Brain pericyte (primary cell): Measurements from ENCODE around the gene ZNF451.
"Not testable (repeated sequence)": the region's sequence is repeated elsewhere in the genome, so short reads cannot be mapped to it uniquely, and the experiment has no call there.

ENCODE experiments used
- DNase-seq: peaks from one replicate; pipeline ENCODE4 v3.0.0-alpha.2; 2012; ENCODE audit warnings: low read depth, low spot score

The ZNF451 gene

DNA sequence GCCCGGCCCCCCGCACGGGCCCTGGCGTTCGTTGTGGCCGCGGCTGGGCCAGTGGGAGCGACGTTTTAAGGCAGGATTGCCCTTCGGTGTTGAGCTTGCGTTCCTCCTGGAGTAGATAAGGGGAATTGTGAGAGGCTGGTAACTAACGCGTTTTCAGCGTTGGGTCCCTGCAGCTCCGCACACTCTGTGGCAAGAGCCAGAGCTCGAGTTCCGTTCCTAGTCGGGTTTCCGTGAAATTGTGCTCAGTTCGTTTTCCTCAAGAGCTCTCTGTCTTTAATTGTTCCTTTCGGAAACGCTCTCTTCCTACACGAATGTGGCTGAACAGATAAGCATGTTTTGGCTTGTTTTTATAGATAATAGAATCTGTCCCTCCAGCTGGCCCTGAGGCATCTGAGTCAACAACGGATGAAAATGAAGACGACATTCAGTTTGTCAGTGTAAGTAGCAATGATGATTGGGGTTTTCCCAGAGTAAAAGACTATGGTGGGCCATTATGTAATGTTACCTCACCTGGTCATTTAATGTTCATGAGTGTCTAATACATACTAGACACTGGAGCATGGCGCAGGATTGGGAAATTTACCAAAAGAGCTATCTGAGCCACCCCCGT lies 575 bp downstream of the ZNF451 start:
- DNase-seq = not testable (repeated sequence)

DNA sequence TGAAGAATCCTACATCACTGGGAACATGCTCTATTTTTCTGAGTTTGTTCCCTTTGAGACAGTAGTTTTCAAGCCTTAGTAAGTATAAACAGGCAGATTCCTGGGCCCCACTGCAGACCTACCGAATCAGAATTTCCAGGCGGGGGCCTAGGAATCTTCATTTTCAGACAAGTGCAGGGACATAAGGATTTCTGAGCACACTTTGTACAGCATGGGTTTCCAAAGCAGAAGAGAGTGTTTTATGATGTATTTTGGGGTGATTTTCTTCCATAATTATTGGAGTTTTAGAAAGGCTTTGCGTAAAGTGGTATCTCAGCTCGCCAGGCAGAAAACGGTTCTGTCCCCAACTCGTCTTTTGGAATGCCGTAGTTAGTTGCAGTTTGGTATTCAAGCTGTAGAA lies 1.4 kb downstream of the ZNF451 start:
- not testable (repeated sequence) for DNase-seq

DNA sequence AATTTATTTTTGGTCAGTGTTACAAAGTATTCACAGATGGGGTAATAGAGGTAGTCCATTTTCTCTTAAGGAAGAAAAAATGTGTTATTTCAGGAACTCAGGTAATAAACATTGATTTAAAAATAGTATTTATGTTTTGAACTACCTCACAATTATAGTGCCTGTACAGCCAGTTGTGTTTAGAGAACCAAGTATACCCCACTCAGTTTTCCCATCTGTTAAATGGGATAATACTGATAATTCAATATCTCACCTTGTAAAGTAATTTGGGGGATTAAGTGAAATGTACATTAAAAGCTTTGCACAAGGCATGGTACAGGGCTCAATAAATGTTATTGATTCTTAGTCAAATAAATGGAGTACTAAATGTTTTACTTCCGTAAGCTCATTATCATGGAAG lies 4.7 kb downstream of the ZNF451 start:
- no peak for DNase-seq

DNA sequence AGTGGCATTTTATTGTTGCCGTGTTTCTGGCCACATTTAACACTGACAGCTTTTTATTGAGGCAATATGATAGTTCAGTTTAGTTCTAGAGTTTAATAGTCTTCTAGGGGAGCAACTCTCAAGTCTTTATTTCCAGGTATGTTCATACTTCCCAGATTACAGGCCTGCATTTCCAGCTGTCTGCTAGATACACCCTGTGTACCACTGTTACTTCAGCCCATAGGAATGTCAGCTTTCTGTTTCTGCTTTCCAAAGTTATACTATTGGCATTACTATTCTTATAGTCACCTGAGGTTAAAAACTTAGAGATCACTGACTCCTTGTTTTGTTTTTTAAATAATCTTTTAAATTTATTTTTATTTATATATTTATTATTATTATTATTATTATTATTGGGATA lies 7.6 kb downstream of the ZNF451 start:
- DNase-seq = no peak

DNA sequence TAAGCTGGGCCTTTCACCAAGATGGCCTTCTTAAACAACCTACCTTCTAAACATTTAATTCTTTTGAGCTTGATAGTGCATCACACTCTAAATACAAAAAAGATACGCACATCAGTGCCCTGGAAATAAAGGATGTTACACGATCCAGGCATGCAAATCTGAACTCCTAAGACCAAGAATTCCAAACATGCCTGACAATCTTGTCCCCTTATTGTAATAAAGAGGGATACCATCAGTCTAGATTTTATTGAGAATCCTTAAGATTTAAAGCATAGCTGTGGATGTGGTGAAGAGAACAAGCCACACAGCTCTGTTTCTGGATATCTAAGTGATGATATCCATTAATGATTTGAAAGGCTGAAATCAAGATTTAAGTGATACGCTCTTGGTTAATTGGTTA lies 13.0 kb downstream of the ZNF451 start:
- DNase-seq = no peak

DNA sequence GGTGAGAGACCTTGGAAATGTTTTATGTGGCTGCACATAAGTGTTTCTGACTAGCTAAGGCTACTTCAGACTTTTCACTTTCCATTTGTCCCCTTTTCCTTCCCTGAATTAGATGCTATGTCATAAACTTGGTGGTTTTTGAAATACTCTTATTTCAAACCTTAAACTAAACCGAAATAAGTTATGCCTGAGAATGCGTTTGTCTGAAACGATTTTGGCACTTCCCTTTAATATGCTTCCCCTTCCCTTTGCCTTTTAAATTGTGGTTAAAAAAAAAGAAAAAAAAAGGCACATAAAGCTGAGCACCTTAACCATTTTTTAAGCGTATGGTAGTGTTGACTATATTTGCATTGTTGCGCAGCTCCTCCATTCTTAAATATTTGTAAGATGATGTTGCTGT lies 14.3 kb downstream of the ZNF451 start:
- no peak for DNase-seq

DNA sequence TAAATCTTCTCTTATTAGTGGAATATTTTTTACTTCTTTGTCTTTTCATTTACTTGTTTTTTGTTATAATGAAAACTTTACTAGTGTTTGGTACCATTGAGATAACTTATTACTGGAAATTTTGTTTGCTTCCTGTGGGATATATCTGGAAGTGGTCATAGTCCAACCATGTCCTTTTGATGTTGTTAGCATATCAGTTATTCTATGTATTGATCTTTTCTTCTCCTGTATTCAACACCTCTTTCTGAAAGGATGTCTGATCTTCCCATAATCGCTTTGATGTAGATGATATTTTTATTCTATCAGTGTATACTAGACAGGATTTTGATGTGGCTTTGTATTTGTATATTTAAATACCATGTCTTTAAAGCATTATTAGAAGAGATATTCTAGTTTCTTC lies 17.0 kb downstream of the ZNF451 start:
- DNase-seq = no peak

DNA sequence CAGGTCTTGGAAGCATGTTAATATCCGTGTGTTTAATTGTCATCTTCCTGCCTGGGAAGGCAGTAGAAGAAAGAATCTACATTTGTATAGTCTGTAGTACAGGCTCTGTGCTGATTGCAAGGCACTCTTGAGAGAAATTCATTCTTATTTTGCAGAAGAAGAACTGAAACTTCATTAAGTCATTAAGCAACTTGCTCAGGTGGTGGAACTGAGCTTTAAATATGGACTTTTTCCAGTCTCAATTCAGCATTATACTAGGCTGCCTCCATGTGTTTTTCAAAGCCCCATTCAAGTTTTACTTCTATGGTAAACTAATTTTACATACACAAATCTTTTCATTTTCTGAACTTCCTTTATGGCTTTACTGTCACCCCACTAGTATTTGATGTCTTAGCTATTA lies 18.7 kb downstream of the ZNF451 start:
- no peak for DNase-seq

DNA sequence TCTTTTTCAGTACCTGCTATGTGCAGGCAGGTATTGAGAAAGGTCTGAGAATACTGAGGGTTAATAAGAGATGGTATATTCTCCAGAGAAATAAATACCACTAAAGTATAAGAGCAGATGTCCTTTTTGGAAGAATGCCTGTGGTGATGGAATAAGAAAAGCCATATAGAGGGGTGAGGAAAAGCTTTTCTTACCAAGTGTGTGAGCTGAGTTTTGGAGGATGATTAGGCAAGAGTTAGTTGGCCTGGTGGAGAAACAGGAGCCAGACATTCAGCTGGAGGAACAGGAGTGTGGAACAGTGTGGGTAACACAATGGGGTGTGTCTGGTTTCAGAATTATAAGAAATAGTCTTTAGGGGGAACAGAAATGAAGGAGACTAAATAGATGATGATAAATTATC lies 19.9 kb downstream of the ZNF451 start:
- DNase-seq = no peak

DNA sequence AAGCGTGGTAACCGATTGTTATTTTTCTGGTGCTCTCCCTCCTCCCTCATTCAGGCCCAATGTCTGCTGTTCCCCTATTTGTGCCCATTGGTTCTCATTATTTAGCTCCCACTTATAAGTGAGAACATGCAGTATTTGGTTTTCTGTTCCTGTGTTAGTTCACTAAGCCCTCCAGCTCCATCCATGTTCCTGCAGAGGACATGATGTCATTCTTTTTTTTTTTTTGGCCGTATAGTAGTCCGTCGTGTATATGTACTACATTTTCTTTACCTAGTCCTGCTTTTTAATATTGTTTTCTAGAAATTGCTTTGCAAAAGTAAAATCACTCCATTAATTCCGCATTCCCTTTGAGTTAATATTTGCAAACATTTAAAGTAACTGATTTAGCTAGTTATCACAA lies 23.1 kb downstream of the ZNF451 start:
- DNase-seq = no peak

DNA sequence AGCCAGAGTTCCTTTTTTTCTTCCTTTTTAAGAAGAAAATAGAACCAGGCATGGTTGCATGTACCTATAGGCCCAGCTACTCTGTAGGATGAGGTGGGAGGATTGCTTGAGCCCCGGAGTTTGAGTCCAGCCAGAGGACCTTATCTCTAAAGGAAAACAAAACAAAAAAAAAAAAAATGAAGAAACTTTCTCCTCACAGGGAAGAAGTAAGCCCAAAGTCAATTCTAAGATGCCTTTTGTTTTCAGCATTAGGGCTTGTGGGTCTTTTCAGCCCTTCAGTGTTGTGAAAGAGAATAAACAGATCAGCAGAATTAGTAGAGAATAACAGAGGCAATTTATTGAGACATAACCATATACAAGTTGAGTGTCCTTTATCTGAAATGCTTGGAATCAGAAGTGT lies 26.8 kb downstream of the ZNF451 start:
- no peak for DNase-seq

DNA sequence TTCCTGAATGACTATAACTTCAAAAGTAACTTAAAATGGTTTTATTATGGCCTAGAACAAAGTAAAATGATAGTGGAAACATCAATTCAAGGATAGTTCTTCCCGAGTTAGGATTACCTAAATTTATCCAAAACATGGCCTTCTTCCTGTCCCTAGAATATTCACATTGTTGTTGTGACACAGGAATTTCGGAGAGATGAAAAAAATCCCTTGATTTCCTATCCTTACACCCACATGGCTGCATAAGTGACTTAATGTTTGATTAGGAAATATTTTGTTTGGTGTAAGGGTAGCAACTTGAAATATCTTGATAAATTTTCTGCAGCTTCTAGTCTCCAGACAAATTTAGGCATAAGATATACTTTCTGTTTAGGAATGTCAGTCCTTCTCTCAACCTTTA lies 27.8 kb downstream of the ZNF451 start:
- DNase-seq = no peak

DNA sequence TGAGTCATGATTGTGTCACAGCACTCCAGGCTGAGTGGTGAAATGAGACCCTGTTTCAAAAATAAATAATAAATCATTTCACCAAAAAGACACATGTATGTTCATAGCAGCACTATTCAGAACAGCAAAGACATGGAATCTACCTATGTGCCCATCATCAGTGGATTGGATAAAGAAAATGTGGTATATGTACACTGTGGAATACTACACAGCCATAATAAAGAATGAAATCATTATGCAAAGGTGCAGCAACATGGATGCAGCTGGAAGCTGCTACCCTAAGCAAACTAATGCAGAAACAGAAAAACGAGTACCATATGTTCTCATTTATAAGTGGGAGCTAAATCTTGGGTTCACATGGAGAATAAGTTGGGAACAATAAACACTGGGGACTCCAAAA lies 33.1 kb downstream of the ZNF451 start:
- DNase-seq = no peak

DNA sequence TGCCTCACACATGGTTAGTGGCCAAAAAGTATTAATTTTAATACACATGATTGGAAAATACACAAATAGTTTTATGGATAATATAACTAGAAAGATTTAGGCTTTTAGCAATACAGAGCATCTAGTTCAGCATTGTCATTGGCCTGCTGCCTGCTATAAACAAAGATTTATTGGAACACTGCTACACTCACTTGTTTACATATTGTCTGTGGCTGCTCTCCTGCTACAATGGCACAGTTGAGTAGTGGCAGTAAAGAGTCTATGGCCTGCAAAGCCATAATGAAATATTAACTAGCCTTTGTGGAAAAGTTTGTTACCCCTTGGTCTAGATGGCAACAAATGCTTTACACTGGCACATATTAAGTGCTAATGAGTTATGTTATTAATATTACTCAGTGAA lies 37.8 kb downstream of the ZNF451 start:
- DNase-seq = no peak

DNA sequence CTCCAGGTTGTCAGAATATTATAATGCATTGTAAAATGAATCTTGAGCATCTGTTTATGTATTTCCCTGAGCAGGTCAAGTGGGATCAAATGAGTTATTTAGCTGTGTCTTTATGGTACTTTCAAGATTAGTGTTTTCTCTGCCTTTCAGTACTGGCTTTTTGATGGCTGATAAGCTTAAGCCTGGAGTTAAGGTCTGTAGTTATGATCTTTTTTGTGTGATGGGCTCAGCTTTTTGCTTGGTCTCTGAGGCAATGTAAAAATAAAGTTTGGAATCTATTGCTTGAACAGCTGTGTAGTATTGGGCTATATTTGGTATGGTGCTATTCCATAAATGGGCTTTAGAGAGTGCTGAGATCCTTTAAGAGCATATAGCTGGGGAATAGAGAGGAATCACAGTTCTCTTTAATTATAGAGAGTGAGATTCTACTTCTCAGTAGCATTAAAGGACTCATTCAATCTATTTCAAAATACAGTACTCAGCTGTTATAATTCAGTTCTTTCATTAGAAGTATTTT lies 40.7 kb downstream of the ZNF451 start:
- no peak for DNase-seq

DNA sequence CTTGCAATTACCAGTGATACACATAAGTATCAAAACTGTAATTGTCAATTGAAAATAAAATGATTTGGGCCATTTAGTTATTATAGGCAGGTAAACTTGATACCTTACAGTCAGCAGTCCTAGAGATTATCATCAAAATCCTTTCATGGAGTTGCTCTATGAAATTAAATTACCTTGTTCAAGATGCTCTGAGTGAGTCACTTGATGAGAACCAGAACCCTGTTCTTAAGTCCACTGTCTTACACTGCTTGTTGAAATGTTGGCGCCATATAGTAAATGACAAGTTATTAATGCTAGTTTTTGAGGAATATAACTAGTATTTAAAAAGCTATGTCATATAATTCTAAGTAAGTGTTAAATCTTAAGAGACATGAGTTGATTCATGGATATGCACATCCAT lies 45.0 kb downstream of the ZNF451 start:
- DNase-seq = no peak

DNA sequence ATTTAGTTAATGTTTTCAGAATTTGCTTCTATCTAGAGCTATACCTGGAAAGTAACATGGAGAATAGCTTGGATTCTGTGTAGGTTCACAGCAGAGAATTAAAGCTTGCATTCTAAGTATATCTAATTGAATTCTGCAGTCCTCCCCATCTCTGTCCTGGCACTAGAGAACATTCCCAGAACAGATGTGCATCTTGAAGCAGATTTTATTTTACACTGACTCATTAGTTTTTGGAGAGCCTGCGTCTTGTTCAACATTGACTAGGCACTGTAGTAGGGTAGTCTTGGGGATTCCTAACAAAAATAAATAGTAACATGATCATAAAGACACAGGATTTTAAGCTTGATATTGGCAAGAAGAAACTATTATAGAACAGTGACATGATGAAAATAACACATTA lies 45.9 kb downstream of the ZNF451 start:
- DNase-seq = no peak

DNA sequence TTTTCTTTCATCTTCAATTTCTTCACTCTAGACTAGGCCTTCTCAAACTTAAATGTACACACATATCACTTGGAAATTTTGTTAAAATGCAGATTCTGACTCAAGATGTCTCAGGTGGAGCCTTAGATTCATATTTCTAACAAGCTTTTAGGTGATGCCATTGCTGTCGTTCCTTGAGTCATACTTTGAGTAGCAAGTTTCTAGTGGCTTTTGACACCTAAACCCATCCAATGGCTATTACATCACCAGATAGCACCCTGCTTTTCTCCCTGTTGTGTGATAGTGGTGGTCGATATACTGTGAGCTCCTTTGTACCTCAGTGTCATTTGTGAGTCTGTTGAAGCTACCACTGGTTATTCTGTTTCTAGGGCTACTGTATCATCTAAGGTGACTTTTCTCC lies 47.4 kb downstream of the ZNF451 start:
- no peak for DNase-seq

DNA sequence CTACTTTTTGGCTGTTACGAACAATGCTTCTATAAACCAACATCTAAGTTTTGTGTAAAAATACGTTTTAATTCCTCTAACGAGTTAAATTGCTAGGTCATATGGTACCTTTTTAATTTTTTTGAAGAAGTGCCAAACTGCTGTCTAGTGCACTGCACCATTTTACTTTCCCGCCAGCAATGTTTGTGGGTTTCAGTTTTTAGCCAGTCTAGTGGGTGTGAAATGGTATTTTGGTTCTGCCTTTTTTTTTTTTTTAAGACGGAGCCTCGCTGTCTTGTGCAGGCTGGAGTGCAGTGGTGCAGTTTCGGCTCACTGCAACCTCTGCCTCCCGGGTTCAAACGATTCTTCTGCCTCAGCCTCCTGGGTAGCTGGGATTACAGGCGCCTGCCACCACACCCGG lies 48.0 kb downstream of the ZNF451 start:
- no peak for DNase-seq

DNA sequence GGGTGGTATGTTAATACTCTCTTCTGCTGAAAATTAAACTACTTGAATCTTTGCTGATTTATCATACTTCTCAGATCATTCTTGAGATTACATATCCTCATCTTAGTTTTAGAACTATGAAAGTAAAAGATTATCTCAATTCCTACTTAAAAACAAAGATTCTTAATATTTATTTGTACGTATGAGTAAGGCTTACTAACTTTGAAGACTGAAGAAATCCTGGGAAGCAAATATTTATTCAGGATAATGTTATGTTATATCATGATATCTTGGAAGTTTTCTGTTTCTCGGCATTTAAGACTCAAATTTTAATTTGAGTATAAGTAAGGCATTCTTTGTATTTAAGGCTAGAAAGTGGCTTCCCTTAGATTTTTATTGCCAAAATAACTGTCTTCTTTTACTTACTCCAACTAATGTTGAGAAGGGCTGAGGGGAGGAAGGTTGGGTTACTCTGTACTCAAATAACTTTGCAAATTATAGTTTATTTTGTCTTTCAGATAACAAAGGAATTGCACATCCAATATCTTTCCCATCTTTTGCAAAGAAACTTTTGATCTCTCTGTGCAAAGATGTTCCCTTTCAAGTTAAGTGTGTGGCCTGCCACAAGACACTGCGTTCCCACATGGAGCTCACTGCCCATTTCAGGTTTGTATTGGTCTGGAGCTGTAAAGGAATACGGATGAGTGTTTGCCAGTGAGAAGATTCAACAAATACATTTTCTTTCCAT lies 51.6 kb downstream of the ZNF451 start:
- no peak for DNase-seq

DNA sequence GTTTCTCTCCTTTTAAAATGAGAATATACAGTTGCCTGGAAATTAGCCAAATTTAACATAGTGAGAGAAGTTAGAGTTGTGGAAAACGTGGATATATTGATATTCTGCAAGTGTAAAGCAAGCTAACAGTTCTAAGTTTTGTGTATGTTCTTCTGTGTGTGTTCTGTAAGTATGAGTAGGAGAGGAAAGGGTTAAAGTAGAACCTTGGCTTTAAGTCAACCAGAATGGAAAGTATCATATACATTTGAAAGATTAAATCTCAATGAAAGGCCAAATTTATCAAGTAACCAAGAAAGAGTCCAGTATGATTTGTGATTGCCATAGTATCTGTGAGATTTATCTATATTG lies 52.2 kb downstream of the ZNF451 start:
- DNase-seq = no peak

DNA sequence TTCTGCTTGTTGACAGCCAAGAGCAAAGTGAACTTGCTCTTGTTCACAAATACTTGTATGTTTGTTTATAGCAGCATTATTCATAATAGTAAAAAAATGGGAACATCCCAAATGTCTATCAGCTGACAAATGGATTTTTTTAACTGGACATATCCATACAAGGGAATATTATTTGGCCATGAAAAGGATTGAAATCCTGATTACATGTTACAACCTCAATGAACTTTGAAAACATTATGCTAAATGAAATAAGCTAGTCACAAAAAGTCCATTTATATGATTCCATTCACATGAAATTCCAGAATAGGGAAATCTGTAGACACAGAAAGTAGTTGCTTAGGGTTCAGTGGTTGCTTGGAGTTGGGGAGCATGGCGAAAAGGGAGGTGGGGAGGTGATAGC lies 53.7 kb downstream of the ZNF451 start:
- no peak for DNase-seq

DNA sequence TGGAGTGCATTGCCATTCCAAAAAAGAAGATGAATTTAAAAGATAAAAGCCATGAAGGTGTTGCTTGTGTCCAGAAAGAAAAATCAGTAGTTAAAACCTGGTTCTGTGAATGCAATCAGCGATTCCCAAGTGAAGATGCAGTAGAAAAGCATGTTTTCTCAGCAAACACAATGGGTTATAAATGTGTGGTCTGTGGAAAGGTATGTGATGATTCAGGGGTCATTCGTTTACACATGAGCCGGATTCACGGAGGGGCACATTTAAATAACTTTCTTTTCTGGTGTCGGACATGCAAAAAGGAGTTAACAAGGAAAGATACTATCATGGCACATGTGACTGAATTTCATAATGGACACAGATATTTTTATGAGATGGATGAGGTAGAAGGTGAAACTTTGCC lies 57.4 kb downstream of the ZNF451 start:
- no peak for DNase-seq
